Caco-2 (cell line): Measurements from ENCODE around the gene IL1RAPL1. TPM values are rescaled to one million over a fixed set of nuclear protein-coding genes. Genes with fewer than 3 reads are reported as not detected.

Experiments used
- BruUV-seq: library from RNA; stranded (reverse); fragments of 400-500 nt; replicated peaks from 2 replicates; lab custom pipeline; 2021; lab: Mats Ljungman, UMichigan
- CTCF ChIA-PET: fragments of 300-600 bp; sonication (Branson Sonifier 250); formaldehyde crosslinking; loops from one replicate; lab custom pipeline; 2022; ENCODE audit warnings: antibody characterized with exemption; lab: Charles Lee
- POLR2A ChIA-PET: fragments of 300-600 bp; sonication (Branson Sonifier 250); formaldehyde crosslinking; loops from one replicate; lab custom pipeline; 2022; ENCODE audit warnings: antibody characterized with exemption; lab: Charles Lee
- DNase-seq, 2 experiments: peaks; one replicate each; pipeline versions ENCODE4 v3.0.0 to v3.0.0-alpha.2; 2020 to 2022
- H3K27me3 ChIP-seq: replicated peaks from 2 replicates; pipeline ENCODE4 v1.6.0; 2011; ENCODE audit warnings: low read length; ENCODE audit not compliant: control insufficient read depth, insufficient read depth
- H3K36me3 ChIP-seq: 2 replicates; pipeline ENCODE4 v1.5.1; 2011; ENCODE audit warnings: low read length; ENCODE audit not compliant: control insufficient read depth, insufficient read depth
- H3K4me1 ChIP-seq: fragments of 250-450 bp; sonication (Bioruptor Pico); 2 replicates; pipeline ENCODE4 v1.5.1; 2020; ENCODE audit warnings: mild to moderate bottlenecking
- H3K4me3 ChIP-seq: 2 replicates; pipeline ENCODE4 v1.5.1; 2011; ENCODE audit warnings: low read depth, mild to moderate bottlenecking, control low read depth, low read length
- H3K9me3 ChIP-seq: fragments of 250-450 bp; sonication (Bioruptor Pico); 2 replicates; pipeline ENCODE4 v1.5.1; 2020; ENCODE audit warnings: mild to moderate bottlenecking, moderate library complexity
- H3K27ac Mint-ChIP-seq: one replicate; pipeline ENCODE4 v1.8.0; 2022; ENCODE audit warnings: mixed read lengths; ENCODE audit not compliant: unreplicated experiment
- H3K27me3 Mint-ChIP-seq: one replicate; pipeline ENCODE4 v1.8.0; 2022; ENCODE audit warnings: mixed read lengths; ENCODE audit not compliant: insufficient read depth, unreplicated experiment
- H3K36me3 Mint-ChIP-seq: one replicate; pipeline ENCODE4 v1.8.0; 2022; ENCODE audit warnings: mild to moderate bottlenecking, mixed read lengths; ENCODE audit not compliant: insufficient read depth, unreplicated experiment
- H3K4me1 Mint-ChIP-seq: one replicate; pipeline ENCODE4 v1.8.0; 2022; ENCODE audit warnings: low read depth, mixed read lengths; ENCODE audit not compliant: unreplicated experiment
- H3K4me3 Mint-ChIP-seq: one replicate; pipeline ENCODE4 v1.8.0; 2022; ENCODE audit warnings: mild to moderate bottlenecking, moderate library complexity, mixed read lengths; ENCODE audit not compliant: unreplicated experiment
- H3K9me3 Mint-ChIP-seq: one replicate; pipeline ENCODE4 v1.8.0; 2022; ENCODE audit warnings: mixed read lengths; ENCODE audit not compliant: unreplicated experiment
- intact Hi-C: fragments of 100-400 bp; cut with micrococcal nuclease; formaldehyde crosslinking; loops from one replicate; pipeline ENCODE4 v1.10.0; 2022; ENCODE audit not compliant: unreplicated experiment
- total RNA-seq: library from RNA; stranded (reverse); gene quantifications from 2 replicates; pipeline ENCODE4 v1.2.3, GENCODE V29; 2022
- TF ChIP-seq, protein P1 (sequence below), 2 experiments: fragments of 200-600 bp in 1 of 2; IDR thresholded peaks; 1 replicate in 1 of 2; 2 replicates in 1 of 2; pipeline versions ENCODE4 v1.5.1 to v1.8.0; 2011 to 2022; ENCODE audit warnings: antibody characterized with exemption in 1 of 2, control low read depth in 1 of 2, inconsistent platforms in 1 of 2, low read depth in 1 of 2, low read length in 1 of 2, mild to moderate bottlenecking in 1 of 2, moderate library complexity in 1 of 2; ENCODE audit not compliant: insufficient read depth in 1 of 2, severe bottlenecking in 1 of 2, unreplicated experiment in 1 of 2

The IL1RAPL1 gene
- total RNA-seq, 1 experiment from 2014 or later, result not detected

DNA sequence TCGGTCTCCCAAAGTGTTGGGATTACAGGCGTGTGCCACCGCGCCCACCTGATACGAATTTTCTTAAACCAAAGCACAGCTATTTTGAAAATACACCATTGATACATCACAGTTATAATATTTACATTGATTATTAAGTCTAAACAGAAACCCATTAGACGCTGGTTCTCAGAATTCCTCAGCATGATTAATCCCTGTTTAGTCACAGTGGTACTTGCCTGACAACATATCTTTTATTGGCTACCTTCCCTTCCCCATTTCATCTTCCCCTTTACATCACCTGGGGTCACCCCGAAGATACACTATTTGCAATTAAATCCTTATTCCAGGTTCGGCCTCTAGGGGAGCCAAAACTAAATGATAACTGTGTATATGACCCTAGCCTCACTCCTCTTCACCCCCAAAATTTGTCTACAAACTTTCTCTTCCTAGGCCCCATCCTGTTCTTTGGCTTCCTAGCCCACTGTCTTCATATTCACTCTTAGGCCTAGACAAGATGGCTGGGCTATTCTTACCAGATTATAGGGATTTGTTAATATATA lies 36.8 kb upstream of the IL1RAPL1 start:
- POLR2A ChIA-PET, result no interaction called here
- no peaks in the 10 kb centered on the region for H3K4me1 ChIP-seq
- TF ChIP-seq, protein P1, sequence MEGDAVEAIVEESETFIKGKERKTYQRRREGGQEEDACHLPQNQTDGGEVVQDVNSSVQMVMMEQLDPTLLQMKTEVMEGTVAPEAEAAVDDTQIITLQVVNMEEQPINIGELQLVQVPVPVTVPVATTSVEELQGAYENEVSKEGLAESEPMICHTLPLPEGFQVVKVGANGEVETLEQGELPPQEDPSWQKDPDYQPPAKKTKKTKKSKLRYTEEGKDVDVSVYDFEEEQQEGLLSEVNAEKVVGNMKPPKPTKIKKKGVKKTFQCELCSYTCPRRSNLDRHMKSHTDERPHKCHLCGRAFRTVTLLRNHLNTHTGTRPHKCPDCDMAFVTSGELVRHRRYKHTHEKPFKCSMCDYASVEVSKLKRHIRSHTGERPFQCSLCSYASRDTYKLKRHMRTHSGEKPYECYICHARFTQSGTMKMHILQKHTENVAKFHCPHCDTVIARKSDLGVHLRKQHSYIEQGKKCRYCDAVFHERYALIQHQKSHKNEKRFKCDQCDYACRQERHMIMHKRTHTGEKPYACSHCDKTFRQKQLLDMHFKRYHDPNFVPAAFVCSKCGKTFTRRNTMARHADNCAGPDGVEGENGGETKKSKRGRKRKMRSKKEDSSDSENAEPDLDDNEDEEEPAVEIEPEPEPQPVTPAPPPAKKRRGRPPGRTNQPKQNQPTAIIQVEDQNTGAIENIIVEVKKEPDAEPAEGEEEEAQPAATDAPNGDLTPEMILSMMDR (IDR thresholded peaks at IDR 0.05; ENCODE audit: insufficient read depth in 1 of 2, low read depth in 1 of 2, low read length in 1 of 2, severe bottlenecking in 1 of 2, unreplicated experiment in 1 of 2), result no peak
- no peaks in the 10 kb centered on the region for H3K27me3 Mint-ChIP-seq
- H3K27ac Mint-ChIP-seq, result no peak overlapping the region
- CTCF ChIA-PET, result no interaction called here
- no peaks in the 10 kb centered on the region for H3K36me3 Mint-ChIP-seq
- no peaks in the 10 kb centered on the region for H3K9me3 ChIP-seq
- no peak overlapping the region for H3K4me3 Mint-ChIP-seq
- no peaks in the 10 kb centered on the region for H3K36me3 ChIP-seq
- H3K27me3 ChIP-seq, result no peaks in the 10 kb centered on the region
- intact Hi-C loops, result no loop called here
- no peak overlapping the region for H3K4me3 ChIP-seq
- BruUV-seq, result no TSS peak
- H3K4me1 Mint-ChIP-seq, result no peaks in the 10 kb centered on the region
- DNase-seq, result no peak
- H3K9me3 Mint-ChIP-seq, result no peaks in the 10 kb centered on the region

DNA sequence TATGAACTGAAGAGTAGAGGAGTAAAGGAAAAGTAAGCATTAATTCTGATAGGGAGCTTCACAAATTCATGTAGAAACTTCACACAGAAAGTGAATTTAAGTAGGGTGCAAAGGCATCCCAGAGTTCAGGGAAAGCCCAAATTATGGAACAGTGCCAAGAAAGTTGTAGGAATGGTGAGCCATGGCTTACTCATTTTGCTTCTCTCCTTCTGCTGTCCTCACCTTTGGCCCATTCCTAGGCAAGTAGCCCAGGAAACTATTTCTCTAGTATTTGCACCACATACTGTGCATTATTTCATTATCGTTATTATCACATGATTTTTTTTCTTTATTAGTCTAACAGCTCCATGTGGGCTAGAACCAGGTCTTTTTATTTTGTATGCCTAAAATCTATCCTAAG lies 34.9 kb upstream of the IL1RAPL1 start:
- BruUV-seq, result no TSS peak
- no peaks in the 10 kb centered on the region for H3K36me3 ChIP-seq
- POLR2A ChIA-PET, result no interaction called here
- CTCF ChIA-PET, result no interaction called here
- H3K9me3 Mint-ChIP-seq, result no peaks in the 10 kb centered on the region
- DNase-seq, result no peak
- H3K36me3 Mint-ChIP-seq, result no peaks in the 10 kb centered on the region
- H3K9me3 ChIP-seq, result no peaks in the 10 kb centered on the region
- H3K27ac Mint-ChIP-seq, result no peak overlapping the region
- no peaks in the 10 kb centered on the region for H3K27me3 ChIP-seq
- H3K4me1 ChIP-seq, result no peaks in the 10 kb centered on the region
- no peak overlapping the region for H3K4me3 Mint-ChIP-seq
- no peaks in the 10 kb centered on the region for H3K27me3 Mint-ChIP-seq
- H3K4me1 Mint-ChIP-seq, result no peaks in the 10 kb centered on the region
- intact Hi-C loops, result no loop called here
- TF ChIP-seq, protein P1 (IDR thresholded peaks at IDR 0.05; ENCODE audit: insufficient read depth in 1 of 2, low read depth in 1 of 2, low read length in 1 of 2, severe bottlenecking in 1 of 2, unreplicated experiment in 1 of 2), result no peak
- no peak overlapping the region for H3K4me3 ChIP-seq

DNA sequence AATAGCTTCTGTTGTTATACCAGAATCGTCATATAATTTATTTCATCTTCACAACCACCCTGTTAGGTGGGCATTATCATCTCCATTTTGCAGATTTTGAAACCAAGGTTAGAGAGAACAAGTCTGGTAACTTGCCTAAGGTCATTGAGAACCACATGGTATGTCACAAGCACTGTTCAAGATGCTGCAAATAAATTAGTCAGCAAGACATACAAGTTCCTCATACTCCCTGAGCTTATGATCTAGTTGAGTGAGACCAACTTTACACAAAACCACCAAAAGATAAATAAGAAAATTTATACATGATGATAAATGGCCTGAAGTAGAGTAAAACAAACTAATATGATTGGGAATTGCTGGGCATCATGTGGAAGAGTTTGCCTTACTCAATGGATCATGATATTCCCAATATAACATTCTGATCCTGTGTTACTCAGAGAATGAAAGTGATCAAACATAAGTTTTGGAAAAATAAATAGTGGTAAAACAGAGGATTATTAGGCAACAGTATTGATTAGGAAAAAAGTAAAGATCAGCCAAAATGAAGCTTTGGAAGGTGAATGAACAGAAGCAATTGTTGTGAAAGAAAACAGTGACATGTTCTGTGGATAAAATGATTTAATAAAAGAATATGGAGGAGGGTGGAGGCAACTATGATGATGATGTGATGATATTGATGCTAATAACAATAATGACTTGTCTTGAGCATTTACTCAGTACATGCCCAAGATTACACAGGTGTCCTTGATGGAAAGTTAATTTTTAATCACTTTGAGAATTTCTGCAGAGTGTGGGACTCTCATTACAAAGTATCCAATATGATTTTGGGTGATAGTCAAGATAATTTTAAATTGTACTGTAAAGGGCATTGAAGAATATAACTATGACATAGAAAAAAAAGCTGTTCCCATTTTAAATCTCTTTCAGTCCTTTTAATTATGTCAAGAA lies 34.1 kb upstream of the IL1RAPL1 start:
- no peaks in the 10 kb centered on the region for H3K36me3 ChIP-seq
- CTCF ChIA-PET, result no interaction called here
- Mint-ChIP-seq H3K9me3 (no peaks in the 10 kb centered on the region), H3K4me3 (no peak overlapping the region), H3K27me3 (no peaks in the 10 kb centered on the region), H3K27ac (no peak overlapping the region), H3K4me1 (no peaks in the 10 kb centered on the region), H3K36me3 (no peaks in the 10 kb centered on the region)
- intact Hi-C loops, result no loop called here
- H3K9me3 ChIP-seq, result no peaks in the 10 kb centered on the region
- POLR2A ChIA-PET, result no interaction called here
- TF ChIP-seq, protein P1 (IDR thresholded peaks at IDR 0.05; ENCODE audit: insufficient read depth in 1 of 2, low read depth in 1 of 2, low read length in 1 of 2, severe bottlenecking in 1 of 2, unreplicated experiment in 1 of 2), result no peak
- BruUV-seq, result no TSS peak
- DNase-seq, result no peak
- no peaks in the 10 kb centered on the region for H3K4me1 ChIP-seq
- no peak overlapping the region for H3K4me3 ChIP-seq
- no peaks in the 10 kb centered on the region for H3K27me3 ChIP-seq
